Measurements from ENCODE around the gene NFIC. TPM values are rescaled to one million over a fixed set of nuclear protein-coding genes. Genes with fewer than 3 reads are reported as not detected.

NFIC gene
- total RNA-seq, 2 donors from 2014 or later: 42.0 to 71.3 TPM

GRCh38 chr19:3407556-3408516 lies 41.5 kb downstream of the NFIC start:
- no peak overlapping the region for H3K4me3 ChIP-seq
- no peaks in the 10 kb centered on the region for H3K4me1 ChIP-seq
- no peak overlapping the region for H3K9ac ChIP-seq (ENCODE audit: low read depth in 2 of 2, low read length in 2 of 2)

GRCh38 chr19:3408996-3409345 lies 42.6 kb downstream of the NFIC start:
- Histone ChIP-seq H3K9ac (ENCODE audit: low read depth in 2 of 2, low read length in 2 of 2) (no peak overlapping the region), H3K27me3 (no peaks in the 10 kb centered on the region), H3K36me3 (no peaks in the 10 kb centered on the region), H3K27ac (peak overlapping the region; percentile 44), H3K9me3 (no peaks in the 10 kb centered on the region), H3K4me3 (no peak overlapping the region), H3K4me1 (no peaks in the 10 kb centered on the region)
- intact Hi-C loops (cut with DNase I): no loop called here
- no peak for DNase-seq
- TF ChIP-seq CTCF (IDR thresholded peaks at IDR 0.05): no peak

More at GRCh38 chr19:3407556-3408516, 41.5 kb downstream of the NFIC start:
- Histone ChIP-seq H3K27me3 (no peaks in the 10 kb centered on the region), H3K27ac (peak overlapping the region; percentile 44), H3K9me3 (no peaks in the 10 kb centered on the region), H3K36me3 (no peaks in the 10 kb centered on the region)
- intact Hi-C loops (cut with DNase I): no loop called here
- no peak for TF ChIP-seq CTCF (IDR thresholded peaks at IDR 0.05)
- DNase-seq: no peak

- Histone ChIP-seq H3K4me1 (no peaks in the 10 kb centered on the region), H3K9me3 (no peaks in the 10 kb centered on the region), H3K9ac (ENCODE audit: low read depth in 2 of 2, low read length in 2 of 2) (no peak overlapping the region), H3K36me3 (no peaks in the 10 kb centered on the region), H3K27me3 (no peaks in the 10 kb centered on the region), H3K4me3 (no peak overlapping the region), H3K27ac (peak overlapping the region; percentile 44)
- intact Hi-C loops (cut with DNase I): no loop called here
- TF ChIP-seq CTCF (IDR thresholded peaks at IDR 0.05): no peak
- DNase-seq: no peak
Observed at GRCh38 chr19:3409346-3410064, 43.1 kb downstream of the NFIC start.

GRCh38 chr19:3411636-3412035 lies 45.3 kb downstream of the NFIC start:
- no peaks in the 10 kb centered on the region for H3K36me3 ChIP-seq
- no peak overlapping the region for H3K4me3 ChIP-seq
- intact Hi-C loops (cut with DNase I): no loop called here
- no peak overlapping the region for H3K9ac ChIP-seq (ENCODE audit: low read depth in 2 of 2, low read length in 2 of 2)
- no peak for TF ChIP-seq CTCF (IDR thresholded peaks at IDR 0.05)
- no peak overlapping the region for H3K27ac ChIP-seq
- no peaks in the 10 kb centered on the region for H3K9me3 ChIP-seq
- no peaks in the 10 kb centered on the region for H3K27me3 ChIP-seq
- H3K4me1 ChIP-seq: no peaks in the 10 kb centered on the region
- DNase-seq: no peak

- H3K4me1 ChIP-seq: no peaks in the 10 kb centered on the region
Observed at GRCh38 chr19:3412066-3412465, 45.7 kb downstream of the NFIC start.

More at GRCh38 chr19:3412066-3412465, 45.7 kb downstream of the NFIC start:
- Histone ChIP-seq H3K27ac (no peak overlapping the region), H3K36me3 (no peaks in the 10 kb centered on the region), H3K9ac (ENCODE audit: low read depth in 2 of 2, low read length in 2 of 2) (no peak overlapping the region), H3K9me3 (no peaks in the 10 kb centered on the region), H3K4me3 (no peak overlapping the region), H3K27me3 (no peaks in the 10 kb centered on the region)
- intact Hi-C loops (cut with DNase I): no loop called here
- no peak for DNase-seq
- TF ChIP-seq CTCF (IDR thresholded peaks at IDR 0.05): no peak

All from colonic mucosa (tissue), 4 donors.